Tibial artery (tissue), 4 donors: ENCODE data around the gene GALNT18.

ENCODE experiments used
- DNase-seq, 2 donors: peaks; one replicate each; pipeline ENCODE4 v3.0.0-alpha.2; 2019
- H3K27ac ChIP-seq, 2 donors: fragments of 200-600 bp; sonication (generic) in 1 of 2; 1 replicate in 1 of 2; 2 replicates in 1 of 2; pipeline ENCODE4 v1.5.1; 2018 to 2019; ENCODE audit warnings: mild to moderate bottlenecking in 1 of 2
- H3K27me3 ChIP-seq, 2 donors: fragments of 200-600 bp; sonication (generic) in 1 of 2; one replicate each; pipeline versions ENCODE4 v1.5.1 to v1.6.0; 2016 to 2019
- H3K36me3 ChIP-seq, 3 donors: fragments of 200-600 bp; sonication (generic) in 2 of 3; one replicate each; pipeline ENCODE4 v1.5.1; 2016 to 2019; ENCODE audit warnings: mild to moderate bottlenecking in 2 of 3
- H3K4me1 ChIP-seq, 4 donors: fragments of 200-600 bp; sonication (generic) in 2 of 4; 1 replicate in 3 of 4; 2 replicates in 1 of 4; pipeline ENCODE4 v1.5.1; 2016 to 2019
- H3K4me3 ChIP-seq, 2 donors: fragments of 200-600 bp; sonication (generic) in 1 of 2; 1 replicate in 1 of 2; 2 replicates in 1 of 2; pipeline ENCODE4 v1.5.1; 2018 to 2019; ENCODE audit warnings: mild to moderate bottlenecking in 2 of 2
- H3K9me3 ChIP-seq, 3 donors: fragments of 200-600 bp; sonication (generic) in 1 of 3; one replicate each; pipeline ENCODE4 v1.5.1; 2016 to 2019
- CTCF ChIP-seq, 2 experiments: fragments of 200-600 bp in 1 of 2; fragments of 450-650 bp in 1 of 2; IDR thresholded peaks; one replicate each; pipeline ENCODE4 v1.5.1; 2017 to 2019; ENCODE audit warnings: antibody characterized with exemption in 2 of 2, mild to moderate bottlenecking in 1 of 2, moderate library complexity in 1 of 2
- intact Hi-C: fragments of 100-400 bp; cut with DNase I; formaldehyde crosslinking; loops from one replicate; pipeline ENCODE4 v1.15.0; 2023; ENCODE audit warnings: low total_unique reads

Gene GALNT18

GRCh38 chr11:11311169-11311568, 310.6 kb downstream of the GALNT18 start:
- Histone ChIP-seq H3K36me3 (peaks cover 0 to 4% (median 4%) of the 10 kb centered on the region in 3 donors), H3K4me1 (peaks cover 0 to 24% (median 20%) of the 10 kb centered on the region in 4 donors), H3K27ac (no peak overlapping the region), H3K4me3 (no peak overlapping the region), H3K9me3 (no peaks in the 10 kb centered on the region), H3K27me3 (no peaks in the 10 kb centered on the region)
- no peak for TF ChIP-seq CTCF (IDR thresholded peaks at IDR 0.05)
- intact Hi-C loops, result no loop called here
- DNase-seq, result no peak

GRCh38 chr11:11309906-11310305, 311.9 kb downstream of the GALNT18 start:
- Histone ChIP-seq H3K27ac (no peak overlapping the region), H3K27me3 (no peaks in the 10 kb centered on the region), H3K9me3 (no peaks in the 10 kb centered on the region), H3K4me3 (no peak overlapping the region), H3K36me3 (peaks cover 2 to 6% (median 4%) of the 10 kb centered on the region in 3 donors), H3K4me1 (peaks cover 0 to 21% (median 19%) of the 10 kb centered on the region in 4 donors)
- TF ChIP-seq CTCF (IDR thresholded peaks at IDR 0.05), result no peak
- intact Hi-C loops, result no loop called here
- no peak for DNase-seq

- H3K27ac ChIP-seq, result no peak overlapping the region
- intact Hi-C loops, result no loop called here
- H3K9me3 ChIP-seq, result no peaks in the 10 kb centered on the region
- H3K4me1 ChIP-seq, result peaks cover 0 to 4% (median 3%) of the 10 kb centered on the region in 4 donors
- no peaks in the 10 kb centered on the region for H3K27me3 ChIP-seq
- H3K36me3 ChIP-seq, result peaks cover 5 to 18% (median 8%) of the 10 kb centered on the region in 3 donors
- DNase-seq, result no peak
- no peak overlapping the region for H3K4me3 ChIP-seq
- no peak for TF ChIP-seq CTCF (IDR thresholded peaks at IDR 0.05)
Observed at GRCh38 chr11:11308249-11308648, 313.6 kb downstream of the GALNT18 start.

- H3K27me3 ChIP-seq, result no peaks in the 10 kb centered on the region
- H3K27ac ChIP-seq, result no peak overlapping the region
- intact Hi-C loops, result no loop called here
- no peak for TF ChIP-seq CTCF (IDR thresholded peaks at IDR 0.05)
- H3K4me3 ChIP-seq, result no peak overlapping the region
- H3K4me1 ChIP-seq, result no peaks in the 10 kb centered on the region
- no peak for DNase-seq
- no peaks in the 10 kb centered on the region for H3K9me3 ChIP-seq
- peaks cover 5 to 18% (median 11%) of the 10 kb centered on the region in 3 donors for H3K36me3 ChIP-seq
Observed at GRCh38 chr11:11306855-11307254, 314.9 kb downstream of the GALNT18 start.

GRCh38 chr11:11304550-11304949, 317.3 kb downstream of the GALNT18 start:
- Histone ChIP-seq H3K4me3 (no peak overlapping the region), H3K36me3 (peaks cover 5 to 18% (median 11%) of the 10 kb centered on the region in 3 donors), H3K27ac (no peak overlapping the region), H3K4me1 (no peaks in the 10 kb centered on the region), H3K27me3 (no peaks in the 10 kb centered on the region), H3K9me3 (no peaks in the 10 kb centered on the region)
- intact Hi-C loops, result no loop called here
- no peak for TF ChIP-seq CTCF (IDR thresholded peaks at IDR 0.05)
- no peak for DNase-seq

GRCh38 chr11:11302565-11302964, 319.2 kb downstream of the GALNT18 start:
- H3K27me3 ChIP-seq, result no peaks in the 10 kb centered on the region
- intact Hi-C loops, result no loop called here
- no peaks in the 10 kb centered on the region for H3K9me3 ChIP-seq
- H3K4me1 ChIP-seq, result no peaks in the 10 kb centered on the region
- no peak overlapping the region for H3K4me3 ChIP-seq
- DNase-seq, result no peak
- no peak overlapping the region for H3K27ac ChIP-seq
- TF ChIP-seq CTCF (IDR thresholded peaks at IDR 0.05), result no peak
- H3K36me3 ChIP-seq, result peaks cover 5 to 15% (median 10%) of the 10 kb centered on the region in 3 donors
